ENCODE results near the gene SAMD7. TPM values are rescaled to one million over a fixed set of nuclear protein-coding genes. Genes with fewer than 3 reads are reported as not detected.

The SAMD7 gene
- total and polyA plus RNA-seq, 8 donors, result 0.06 to 0.08 TPM; not detected in 6

GRCh38 chr3:169907476-169907875, 3.9 kb upstream of the SAMD7 start:
- no peak overlapping the region for H3K4me3 ChIP-seq
- no peaks in the 10 kb centered on the region for H3K27me3 ChIP-seq
- ATAC-seq (no peak), DNase-seq (no peak)
- H3K36me3 ChIP-seq, result no peaks in the 10 kb centered on the region
- H3K27ac ChIP-seq, result no peak overlapping the region
- no peaks in the 10 kb centered on the region for H3K4me1 ChIP-seq
- TF ChIP-seq, protein P1, sequence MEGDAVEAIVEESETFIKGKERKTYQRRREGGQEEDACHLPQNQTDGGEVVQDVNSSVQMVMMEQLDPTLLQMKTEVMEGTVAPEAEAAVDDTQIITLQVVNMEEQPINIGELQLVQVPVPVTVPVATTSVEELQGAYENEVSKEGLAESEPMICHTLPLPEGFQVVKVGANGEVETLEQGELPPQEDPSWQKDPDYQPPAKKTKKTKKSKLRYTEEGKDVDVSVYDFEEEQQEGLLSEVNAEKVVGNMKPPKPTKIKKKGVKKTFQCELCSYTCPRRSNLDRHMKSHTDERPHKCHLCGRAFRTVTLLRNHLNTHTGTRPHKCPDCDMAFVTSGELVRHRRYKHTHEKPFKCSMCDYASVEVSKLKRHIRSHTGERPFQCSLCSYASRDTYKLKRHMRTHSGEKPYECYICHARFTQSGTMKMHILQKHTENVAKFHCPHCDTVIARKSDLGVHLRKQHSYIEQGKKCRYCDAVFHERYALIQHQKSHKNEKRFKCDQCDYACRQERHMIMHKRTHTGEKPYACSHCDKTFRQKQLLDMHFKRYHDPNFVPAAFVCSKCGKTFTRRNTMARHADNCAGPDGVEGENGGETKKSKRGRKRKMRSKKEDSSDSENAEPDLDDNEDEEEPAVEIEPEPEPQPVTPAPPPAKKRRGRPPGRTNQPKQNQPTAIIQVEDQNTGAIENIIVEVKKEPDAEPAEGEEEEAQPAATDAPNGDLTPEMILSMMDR (IDR thresholded peaks at IDR 0.05), result no peak
- intact Hi-C loops (cut with DNase I), result no loop called here
- H3K9me3 ChIP-seq, result peaks cover 0 to 2% of the 10 kb centered on the region in 2 donors

GRCh38 chr3:169907944-169908343, 3.4 kb upstream of the SAMD7 start:
- Histone ChIP-seq H3K9me3 (no peaks in the 10 kb centered on the region), H3K36me3 (no peaks in the 10 kb centered on the region), H3K27me3 (no peaks in the 10 kb centered on the region), H3K27ac (no peak overlapping the region), H3K4me1 (no peaks in the 10 kb centered on the region), H3K4me3 (no peak overlapping the region)
- TF ChIP-seq, protein P1 (IDR thresholded peaks at IDR 0.05), result no peak
- intact Hi-C loops (cut with DNase I), result no loop called here
- no peak for DNase-seq
- no peak for ATAC-seq

- H3K27me3 ChIP-seq, result no peaks in the 10 kb centered on the region
- H3K4me3 ChIP-seq, result no peak overlapping the region
- H3K4me1 ChIP-seq, result no peaks in the 10 kb centered on the region
- H3K36me3 ChIP-seq, result no peaks in the 10 kb centered on the region
- ATAC-seq (no peak), DNase-seq (no peak)
- no peaks in the 10 kb centered on the region for H3K9me3 ChIP-seq
- TF ChIP-seq, protein P1 (IDR thresholded peaks at IDR 0.05), result no peak
- H3K27ac ChIP-seq, result no peak overlapping the region
- intact Hi-C loops (cut with DNase I), result no loop called here
These were observed 2.0 kb downstream of the SAMD7 start for GRCh38 chr3:169913323-169913722.

DNA sequence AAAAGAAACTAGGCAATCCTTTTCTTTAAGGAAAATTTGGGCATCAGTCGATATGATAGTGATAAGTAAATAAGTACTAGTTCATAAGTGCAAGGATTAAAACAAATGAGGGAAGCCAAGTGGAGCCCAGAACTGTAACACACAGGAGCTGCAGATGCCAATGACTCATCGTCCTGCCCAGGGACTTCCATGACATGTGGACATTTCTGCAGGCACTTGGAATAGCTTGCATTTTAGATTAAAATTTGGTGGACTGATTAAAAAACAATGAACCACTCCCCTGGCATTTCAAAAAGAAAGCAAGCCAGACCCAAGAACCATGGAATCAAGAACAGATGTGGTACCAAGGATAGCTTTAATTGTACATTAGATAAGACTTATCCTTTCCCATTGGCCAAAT, 2.9 kb downstream of the SAMD7 start:
- Histone ChIP-seq H3K27me3 (no peaks in the 10 kb centered on the region), H3K36me3 (no peaks in the 10 kb centered on the region), H3K4me1 (no peaks in the 10 kb centered on the region), H3K9me3 (no peaks in the 10 kb centered on the region), H3K4me3 (no peak overlapping the region), H3K27ac (no peak overlapping the region)
- TF ChIP-seq, protein P1 (IDR thresholded peaks at IDR 0.05), result no peak
- ATAC-seq, result peak; percentile 44
- intact Hi-C loops (cut with DNase I), result no loop called here
- no peak for DNase-seq

- TF ChIP-seq, protein P1 (IDR thresholded peaks at IDR 0.05), result no peak
- Histone ChIP-seq H3K27me3 (no peaks in the 10 kb centered on the region), H3K9me3 (no peaks in the 10 kb centered on the region), H3K36me3 (no peaks in the 10 kb centered on the region), H3K4me1 (no peaks in the 10 kb centered on the region), H3K27ac (no peak overlapping the region), H3K4me3 (no peak overlapping the region)
- peak in 2 of 4 donors; percentile 35 to 72 for DNase-seq
- intact Hi-C loops (cut with DNase I), result no loop called here
- ATAC-seq, result no peak
These were observed 11.8 kb downstream of the SAMD7 start for GRCh38 chr3:169923189-169923588.
